KMS-11 (cell line): Measurements from ENCODE around the gene RNFT2.
"Not testable (repeated sequence)": the region's sequence is repeated elsewhere in the genome, so short reads cannot be mapped to it uniquely, and the experiment has no call there.

ENCODE experiments used
- H2AFZ ChIP-seq: fragments of 200-600 bp; sonication (generic); 2 replicates; pipeline ENCODE4 v1.6.1; 2016; ENCODE audit warnings: antibody characterized with exemption, mixed run types, low read depth
- H3K27ac ChIP-seq: fragments of 200-600 bp; sonication (generic); 2 replicates; pipeline ENCODE4 v1.6.1; 2016; ENCODE audit warnings: mild to moderate bottlenecking, mixed run types
- H3K27me3 ChIP-seq: fragments of 200-600 bp; sonication (generic); 2 replicates; pipeline ENCODE4 v1.6.1; 2017; ENCODE audit warnings: mild to moderate bottlenecking, low read depth, mixed run types, moderate library complexity; ENCODE audit not compliant: insufficient read depth
- H3K36me3 ChIP-seq: fragments of 200-600 bp; sonication (generic); 2 replicates; pipeline ENCODE4 v1.6.1; 2017; ENCODE audit warnings: mild to moderate bottlenecking, mixed run types; ENCODE audit not compliant: insufficient read depth
- H3K4me1 ChIP-seq: fragments of 200-600 bp; sonication (generic); 2 replicates; pipeline ENCODE4 v1.6.1; 2016; ENCODE audit warnings: mild to moderate bottlenecking, low read depth, mixed run types; ENCODE audit not compliant: poor library complexity, severe bottlenecking
- H3K4me2 ChIP-seq: fragments of 200-600 bp; sonication (generic); 2 replicates; pipeline ENCODE4 v1.7.0; 2016; ENCODE audit warnings: mild to moderate bottlenecking, mixed run types
- H3K4me3 ChIP-seq: fragments of 200-600 bp; sonication (generic); IDR thresholded peaks from 2 replicates; pipeline ENCODE4 v1.6.1; 2017; ENCODE audit warnings: low read depth, low read length, mixed read lengths; ENCODE audit not compliant: insufficient read depth
- H3K79me2 ChIP-seq: fragments of 200-600 bp; sonication (generic); 2 replicates; pipeline ENCODE4 v1.6.1; 2016; ENCODE audit warnings: low read depth, mixed run types; ENCODE audit not compliant: insufficient read depth
- H3K9ac ChIP-seq: fragments of 200-600 bp; sonication (generic); 2 replicates; pipeline ENCODE4 v1.6.1; 2016; ENCODE audit warnings: mild to moderate bottlenecking, mixed run types
- H4K20me1 ChIP-seq: fragments of 200-600 bp; sonication (generic); 2 replicates; pipeline ENCODE4 v1.6.1; 2016; ENCODE audit warnings: mild to moderate bottlenecking, mixed run types; ENCODE audit not compliant: insufficient read depth
- CTCF ChIP-seq: fragments of 200-600 bp; sonication (generic); conservative IDR thresholded peaks from 2 replicates; pipeline ENCODE4 v1.6.1; 2017; ENCODE audit warnings: low read depth, mild to moderate bottlenecking, antibody characterized with exemption, low read length, moderate library complexity, mixed read lengths

RNFT2 gene

GRCh38 chr12:116813271-116814041, 75.3 kb downstream of the RNFT2 start:
- Histone ChIP-seq H3K4me1 (no peaks in the 10 kb centered on the region), H3K9ac (no peak overlapping the region), H3K79me2 (no peaks in the 10 kb centered on the region), H3K27me3 (no peaks in the 10 kb centered on the region), H3K27ac (no peak overlapping the region), H3K4me3 (no peak overlapping the region), H4K20me1 (no peaks in the 10 kb centered on the region), H3K4me2 (no peak overlapping the region), H2AFZ (no peak overlapping the region), H3K36me3 (no peaks in the 10 kb centered on the region)
- TF ChIP-seq CTCF: no peak

- H3K27ac ChIP-seq, H3K27me3 ChIP-seq, H3K4me2 ChIP-seq, H3K4me1 ChIP-seq, H3K79me2 ChIP-seq, H3K9ac ChIP-seq, H2AFZ ChIP-seq, H3K36me3 ChIP-seq, H3K4me3 ChIP-seq, H4K20me1 ChIP-seq: not testable (repeated sequence)
These were observed 76.7 kb downstream of the RNFT2 start for GRCh38 chr12:116814766-116815165.

- TF ChIP-seq CTCF: no peak
- peaks cover 5% of the 10 kb centered on the region for H3K4me1 ChIP-seq
- H3K27ac ChIP-seq: peak overlapping the region; percentile 80; the same call in 1 of the 2 replicates
- H3K36me3 ChIP-seq: no peaks in the 10 kb centered on the region
- H3K4me2 ChIP-seq: peak overlapping the region; percentile 72
- H4K20me1 ChIP-seq: no peaks in the 10 kb centered on the region
- peak overlapping the region; percentile 87; the same call in 1 of the 2 replicates for H2AFZ ChIP-seq
- no peak overlapping the region for H3K4me3 ChIP-seq
- H3K79me2 ChIP-seq: no peaks in the 10 kb centered on the region
- H3K27me3 ChIP-seq: no peaks in the 10 kb centered on the region
- peak overlapping the region; percentile 93 for H3K9ac ChIP-seq
These were observed 80.3 kb downstream of the RNFT2 start for GRCh38 chr12:116818341-116818856.

- Histone ChIP-seq H2AFZ (peak overlapping the region; percentile 87), H3K4me1 (peaks cover 5% of the 10 kb centered on the region), H4K20me1 (no peaks in the 10 kb centered on the region), H3K36me3 (no peaks in the 10 kb centered on the region), H3K4me2 (peak overlapping the region; percentile 84), H3K27me3 (no peaks in the 10 kb centered on the region), H3K27ac (peak overlapping the region; percentile 80), H3K79me2 (no peaks in the 10 kb centered on the region), H3K4me3 (no peak overlapping the region), H3K9ac (peak overlapping the region; percentile 93)
- TF ChIP-seq CTCF: no peak
These were observed 81.1 kb downstream of the RNFT2 start for GRCh38 chr12:116818948-116819832.
